ENCODE data around the gene GSTM4.
"Not testable (repeated sequence)": the region's sequence is repeated elsewhere in the genome, so short reads cannot be mapped to it uniquely, and the experiment has no call there.

GSTM4 gene

DNA sequence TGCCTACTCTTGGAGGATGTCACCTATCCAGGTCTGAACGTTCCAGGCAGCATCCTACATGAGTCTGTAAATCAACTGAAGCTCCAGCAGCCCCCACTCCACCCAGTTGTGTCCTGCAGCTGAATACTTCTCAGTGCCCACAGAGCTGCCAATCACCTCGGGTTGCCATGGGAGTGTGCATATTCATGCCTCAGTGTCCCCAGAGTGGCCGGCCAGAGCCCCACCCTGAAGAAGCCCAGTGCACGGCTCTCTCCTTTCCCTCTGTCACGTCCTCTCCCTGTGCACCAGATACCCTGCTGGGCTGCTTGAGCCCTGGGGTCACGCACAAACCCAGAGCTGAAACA, 16.1 kb upstream of the GSTM4 start:
- no peak for DNase-seq

DNA sequence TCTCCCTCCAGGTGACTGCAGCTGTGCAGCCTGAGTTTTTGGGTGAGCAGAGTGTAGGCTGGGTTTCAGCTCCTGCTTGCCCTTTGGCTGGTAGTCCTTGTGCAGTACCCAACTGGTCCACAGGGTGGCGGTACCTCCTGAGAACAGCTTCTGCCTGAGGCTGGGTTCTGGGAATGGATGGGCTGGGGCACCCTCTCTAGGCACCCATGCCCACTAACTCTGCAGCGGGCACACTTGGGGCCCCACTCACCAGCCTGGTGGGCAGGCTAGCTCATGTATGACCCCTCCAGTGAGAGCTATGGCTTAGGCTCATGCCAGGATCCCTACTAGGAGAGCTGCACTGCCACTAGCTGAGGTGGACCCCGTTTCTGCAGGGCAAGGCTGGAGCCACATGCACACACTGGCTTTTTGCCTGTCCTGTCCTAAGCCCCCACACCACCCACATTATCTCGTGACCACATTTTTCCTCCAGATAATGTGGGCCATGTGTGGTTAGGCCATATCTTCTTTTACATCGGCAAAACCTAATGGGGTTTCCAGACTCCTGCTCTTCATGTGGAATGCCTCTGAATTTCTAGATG, 15.5 kb upstream of the GSTM4 start:
- peak; percentile 93 for DNase-seq

DNA sequence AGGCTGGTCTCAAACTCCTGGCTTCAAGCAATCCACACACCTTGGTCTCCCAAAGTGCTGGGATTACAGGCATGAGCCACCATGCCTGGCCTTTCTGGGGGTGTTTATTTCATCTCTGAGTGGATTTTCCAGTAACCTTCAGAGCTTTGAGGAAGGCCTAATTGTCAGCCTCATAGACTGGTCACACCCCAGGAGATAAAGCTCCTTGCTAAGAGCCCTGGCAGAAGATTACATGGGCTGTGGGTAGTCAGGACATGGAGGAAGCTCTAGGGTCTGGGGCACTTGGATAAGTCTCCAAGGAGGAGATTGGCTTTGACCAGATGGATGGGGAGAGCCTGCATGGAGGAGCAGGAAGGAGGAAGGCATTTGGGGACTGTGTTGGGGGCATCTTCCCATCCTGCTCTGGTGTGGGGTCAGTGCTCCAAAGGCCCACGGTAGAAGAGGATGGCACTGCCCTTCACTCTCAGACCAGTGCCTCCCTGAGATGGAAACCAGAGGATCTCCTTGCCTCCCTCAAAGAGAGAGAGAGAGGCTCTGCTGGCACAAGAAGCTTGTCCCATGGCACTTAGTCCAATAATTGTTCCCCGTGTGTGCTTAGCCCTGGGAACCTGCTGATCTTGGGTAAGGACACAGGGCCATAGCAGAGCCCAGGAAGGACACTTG, 14.7 kb upstream of the GSTM4 start:
- DNase-seq = no peak

DNA sequence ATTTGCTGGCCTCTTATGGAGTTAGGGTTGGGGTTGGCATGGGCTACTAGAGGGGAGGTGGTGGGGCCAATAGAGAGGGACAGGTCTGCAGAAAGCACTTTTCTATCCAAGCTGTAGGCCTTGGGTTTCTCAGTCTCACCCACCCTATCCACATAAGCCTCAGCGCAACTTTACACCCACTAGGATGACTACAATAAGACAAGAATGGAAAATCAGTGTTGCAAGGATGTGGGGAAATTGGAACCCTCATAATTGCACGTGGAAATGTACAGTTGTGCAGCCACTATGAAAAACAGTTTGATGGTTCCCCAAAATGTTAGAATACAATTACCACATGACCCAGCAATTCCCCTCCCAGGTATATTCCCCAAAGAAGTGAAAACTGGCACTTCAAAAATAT, 14.0 kb upstream of the GSTM4 start:
- no peak for DNase-seq

DNA sequence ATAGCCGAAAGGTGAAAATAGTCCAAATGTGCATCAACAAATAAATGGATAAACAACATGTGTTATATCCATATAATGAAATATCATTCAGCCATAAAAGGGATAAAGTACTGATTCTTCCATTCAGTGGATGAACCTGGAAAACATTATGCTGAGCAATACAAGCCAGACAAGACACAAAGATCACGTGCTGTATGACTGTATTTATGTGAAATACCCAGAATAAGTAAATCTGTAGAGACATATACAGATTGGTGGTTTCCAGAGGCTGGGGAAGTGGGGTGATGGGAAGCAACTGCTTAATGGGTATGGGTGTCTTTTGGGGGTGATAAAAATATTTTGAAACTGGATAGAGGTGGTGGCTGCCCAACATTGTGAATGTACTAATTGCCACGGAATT, 13.3 kb upstream of the GSTM4 start:
- no peak for DNase-seq

DNA sequence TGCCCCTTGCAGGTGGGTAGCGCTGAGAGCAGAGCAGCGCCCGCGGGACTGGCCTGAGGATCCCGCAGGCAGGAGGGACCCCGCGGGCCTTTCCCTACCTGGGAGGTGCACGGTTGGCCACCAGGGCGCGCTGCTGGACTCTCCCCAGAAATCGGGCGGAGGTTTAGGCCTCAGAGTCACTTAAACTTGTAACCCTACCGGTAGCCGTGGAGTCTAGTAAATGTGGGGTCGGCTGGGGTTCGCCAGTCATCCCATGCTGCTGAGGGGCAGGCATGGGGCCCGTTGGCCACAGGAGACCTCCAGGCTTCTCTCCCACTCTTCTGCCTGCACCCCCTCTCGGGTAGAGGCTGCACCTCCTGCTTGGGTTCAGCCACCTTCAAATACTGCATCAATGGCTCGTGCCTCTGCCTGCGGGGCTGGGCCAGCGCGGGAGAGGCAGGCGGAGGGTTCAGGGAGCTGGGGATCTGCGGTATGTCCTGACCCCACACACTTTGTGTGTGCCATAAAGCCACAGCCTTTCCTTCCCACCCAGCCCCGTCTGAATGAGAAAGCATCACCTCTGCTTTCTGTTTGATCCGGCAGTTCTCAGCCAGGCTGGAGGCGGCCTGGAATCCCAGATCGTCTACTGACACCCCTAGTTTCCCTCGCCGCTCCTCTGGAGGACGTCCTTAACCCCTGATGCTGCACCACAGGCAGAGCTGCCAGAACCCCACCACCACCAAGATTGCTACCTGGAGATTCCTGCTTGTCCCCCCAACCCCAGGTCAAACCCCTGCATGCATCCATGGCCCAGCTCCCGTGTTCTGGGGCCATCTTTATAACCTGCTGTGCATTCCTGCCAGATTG, 12.3 kb upstream of the GSTM4 start:
- DNase-seq = peak; percentile 90

DNA sequence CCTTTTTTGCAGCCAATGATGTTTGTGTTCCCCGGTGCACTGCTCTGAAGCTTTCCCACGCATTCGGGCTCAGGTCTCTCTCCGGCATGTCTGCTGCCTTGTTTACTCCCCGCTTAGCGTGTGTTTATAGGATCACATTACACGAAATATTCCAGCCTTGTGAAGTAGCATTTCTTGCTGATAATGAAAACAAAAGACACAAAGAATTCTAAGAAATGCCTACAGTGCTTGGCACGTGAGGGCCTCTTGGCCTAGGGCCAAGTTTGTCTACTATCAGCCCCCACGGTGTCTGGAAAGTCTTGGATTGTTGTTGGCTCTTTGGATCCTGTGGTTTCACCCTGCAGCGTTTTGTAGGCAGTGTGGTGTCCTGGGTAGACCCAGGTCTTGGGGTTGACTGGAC, 11.2 kb upstream of the GSTM4 start:
- no peak for DNase-seq

DNA sequence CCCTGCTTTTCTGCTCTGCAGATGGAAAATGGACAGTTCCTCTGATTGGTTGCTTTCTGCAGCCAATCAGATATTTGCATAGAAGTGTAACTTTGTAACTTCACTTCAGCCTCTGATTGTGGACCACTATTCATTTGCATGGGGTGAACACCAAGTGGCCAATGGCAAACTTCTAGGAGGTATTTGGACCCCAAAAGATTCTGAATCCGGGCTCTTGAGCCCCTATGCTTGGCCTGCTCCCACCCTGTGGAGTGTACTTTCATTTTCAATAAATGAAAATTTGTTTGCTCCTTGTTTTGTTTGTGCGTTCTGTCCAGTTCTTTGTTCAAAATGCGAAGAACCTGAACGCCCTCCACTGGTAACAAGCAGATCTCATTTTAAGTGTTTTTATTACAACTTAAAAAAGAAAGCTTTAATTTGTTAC, 6.4 kb upstream of the GSTM4 start:
- DNase-seq = no peak

DNA sequence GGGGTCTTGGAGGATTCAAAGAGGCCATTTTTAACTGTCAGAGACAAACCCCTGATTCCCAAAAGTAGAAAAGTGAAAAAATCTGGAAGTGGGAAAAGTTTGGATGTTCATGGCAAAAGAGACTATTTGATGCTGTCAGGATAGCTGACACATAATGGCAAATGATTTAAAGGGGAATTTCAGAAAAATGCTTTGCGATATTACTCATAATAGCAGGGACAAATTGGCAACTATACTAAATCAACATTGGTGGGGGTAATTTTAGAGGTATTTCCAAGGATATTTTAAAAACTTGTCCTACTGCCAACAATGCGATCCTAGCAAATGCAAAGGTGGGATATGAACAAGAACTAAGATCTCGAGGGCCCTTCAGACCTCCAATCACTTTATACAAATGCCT, 5.3 kb upstream of the GSTM4 start:
- DNase-seq = no peak

DNA sequence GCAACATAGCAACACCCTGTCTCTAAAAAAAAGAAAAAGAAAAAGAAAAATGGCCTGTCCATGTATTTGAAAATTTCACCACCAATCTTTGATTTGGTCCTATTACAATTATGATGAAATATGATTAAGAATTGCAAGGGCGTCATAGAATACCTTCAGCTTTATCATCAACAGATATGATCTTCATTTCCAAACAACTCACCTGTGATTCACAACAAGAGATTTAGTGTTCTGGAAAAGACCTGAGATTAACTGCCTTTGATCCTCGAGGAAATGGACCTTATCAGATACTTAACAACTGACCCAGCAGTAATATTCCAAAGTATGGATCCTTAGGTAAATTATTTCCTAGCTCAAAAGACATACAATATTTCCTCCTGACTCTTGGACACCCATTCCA, 3.5 kb upstream of the GSTM4 start:
- DNase-seq = no peak

DNA sequence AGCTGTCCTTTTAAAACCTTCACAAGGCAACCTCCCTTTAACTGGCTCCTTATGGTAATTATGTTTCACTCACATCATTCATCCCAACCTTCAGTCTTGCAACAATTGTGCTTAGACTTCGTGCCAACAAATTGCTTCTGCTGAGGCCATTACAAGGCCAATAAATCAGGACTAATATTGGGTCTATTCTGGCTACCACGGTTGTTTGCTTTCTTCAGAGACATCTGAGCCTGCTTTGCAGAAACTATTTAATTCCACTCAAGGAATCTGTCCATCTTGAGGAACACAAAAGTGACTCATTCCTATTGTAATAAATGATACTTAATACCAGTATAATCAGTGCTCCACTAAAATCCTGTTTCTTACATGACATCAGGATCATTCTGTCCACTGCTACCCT, 2.6 kb upstream of the GSTM4 start:
- no peak for DNase-seq

DNA sequence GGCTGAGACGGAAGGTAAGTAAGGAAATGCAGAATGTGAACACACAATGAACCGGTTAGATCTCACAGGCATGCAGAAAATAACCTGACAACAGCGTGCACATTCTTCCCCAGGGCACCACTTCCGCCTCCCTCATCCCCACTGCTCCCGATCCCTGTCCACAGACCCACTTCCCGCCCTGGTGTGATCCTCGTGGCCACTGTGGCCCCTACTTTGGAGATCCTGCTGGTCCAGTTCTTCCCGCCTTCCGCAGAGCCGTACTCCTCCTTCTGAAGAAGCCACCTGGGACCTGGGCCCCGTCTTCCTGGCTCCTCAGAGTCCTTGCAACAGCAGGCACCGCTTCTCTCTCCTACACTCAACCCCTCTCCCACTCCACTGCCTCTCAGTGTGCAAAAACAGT, 1.4 kb upstream of the GSTM4 start:
- DNase-seq = no peak

DNA sequence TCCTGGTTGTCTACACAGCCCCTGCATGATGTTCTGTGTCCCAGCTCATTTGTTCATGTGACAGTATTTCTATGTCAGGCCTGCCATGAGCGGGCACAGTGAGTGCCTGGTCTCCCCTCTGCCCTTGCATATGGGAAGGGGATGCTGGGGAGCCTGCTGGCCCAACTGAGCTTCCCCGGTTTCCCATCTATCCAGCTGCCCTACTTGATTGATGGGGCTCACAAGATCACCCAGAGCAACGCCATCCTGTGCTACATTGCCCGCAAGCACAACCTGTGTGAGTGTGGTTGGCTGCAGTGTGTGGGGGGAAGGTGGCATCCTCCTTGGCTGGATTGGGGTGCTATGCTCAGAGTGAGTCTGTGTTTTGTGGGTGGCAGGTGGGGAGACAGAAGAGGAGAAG, 1.5 kb downstream of the GSTM4 start:
- DNase-seq = no peak

DNA sequence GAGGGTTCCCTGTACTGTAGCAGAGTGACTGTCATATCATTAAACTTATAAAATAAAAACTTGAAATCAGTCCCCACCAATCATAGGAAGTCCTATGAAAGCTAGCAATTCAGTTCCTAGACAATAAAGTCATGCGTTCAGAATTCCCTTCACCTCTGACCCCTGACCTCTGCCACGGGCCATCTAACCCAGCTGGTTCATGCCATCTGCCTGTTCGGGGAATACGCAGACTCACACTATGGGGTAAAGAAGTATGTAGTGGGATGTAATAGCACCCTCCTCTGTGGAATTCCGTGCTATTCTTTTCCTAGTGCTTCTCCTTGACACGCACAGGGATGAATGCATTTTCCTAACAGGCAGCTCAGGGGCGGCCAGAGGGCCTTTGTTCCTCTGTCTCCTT, 2.1 kb downstream of the GSTM4 start:
- no peak for DNase-seq

DNA sequence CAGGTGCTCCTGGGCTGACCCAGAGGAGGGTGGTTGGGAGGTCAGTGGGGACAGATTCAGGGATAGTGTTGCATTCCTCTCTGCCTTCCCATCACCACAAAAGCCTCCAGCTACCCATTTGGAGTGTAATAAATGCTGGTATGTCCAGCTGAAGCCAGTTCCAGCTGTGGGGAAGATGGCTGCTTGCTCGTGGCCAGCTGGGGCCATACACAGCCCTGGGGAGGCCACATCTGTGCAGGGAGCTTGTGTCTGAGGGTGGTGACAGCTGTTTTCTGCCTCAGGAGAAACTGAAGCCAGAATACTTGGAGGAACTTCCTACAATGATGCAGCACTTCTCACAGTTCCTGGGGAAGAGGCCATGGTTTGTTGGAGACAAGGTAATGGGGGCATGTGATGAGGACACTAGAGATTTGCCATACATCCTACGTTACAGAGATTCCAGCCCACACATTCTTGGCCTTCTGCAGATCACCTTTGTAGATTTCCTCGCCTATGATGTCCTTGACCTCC, 2.7 kb downstream of the GSTM4 start:
- no peak for DNase-seq

DNA sequence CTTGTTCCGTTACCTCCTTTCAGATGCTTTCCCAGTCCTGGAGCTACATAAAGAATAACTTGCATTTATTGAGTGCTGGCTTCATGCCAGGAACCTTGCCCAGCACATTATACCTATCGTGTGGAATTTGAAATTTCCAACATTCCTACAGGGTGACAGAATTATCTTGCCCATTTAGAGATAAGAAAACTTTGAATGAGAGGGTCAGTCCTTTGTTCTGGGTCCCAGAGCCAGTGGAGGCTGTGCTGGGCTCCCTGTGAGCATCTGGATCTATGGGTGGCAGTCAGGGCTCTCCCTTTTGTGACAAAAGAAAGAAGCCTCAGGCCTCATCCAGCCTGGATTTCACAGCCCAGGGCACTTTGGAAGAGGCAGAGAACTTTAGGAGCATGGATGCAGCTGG, 3.2 kb downstream of the GSTM4 start:
- DNase-seq = no peak

DNA sequence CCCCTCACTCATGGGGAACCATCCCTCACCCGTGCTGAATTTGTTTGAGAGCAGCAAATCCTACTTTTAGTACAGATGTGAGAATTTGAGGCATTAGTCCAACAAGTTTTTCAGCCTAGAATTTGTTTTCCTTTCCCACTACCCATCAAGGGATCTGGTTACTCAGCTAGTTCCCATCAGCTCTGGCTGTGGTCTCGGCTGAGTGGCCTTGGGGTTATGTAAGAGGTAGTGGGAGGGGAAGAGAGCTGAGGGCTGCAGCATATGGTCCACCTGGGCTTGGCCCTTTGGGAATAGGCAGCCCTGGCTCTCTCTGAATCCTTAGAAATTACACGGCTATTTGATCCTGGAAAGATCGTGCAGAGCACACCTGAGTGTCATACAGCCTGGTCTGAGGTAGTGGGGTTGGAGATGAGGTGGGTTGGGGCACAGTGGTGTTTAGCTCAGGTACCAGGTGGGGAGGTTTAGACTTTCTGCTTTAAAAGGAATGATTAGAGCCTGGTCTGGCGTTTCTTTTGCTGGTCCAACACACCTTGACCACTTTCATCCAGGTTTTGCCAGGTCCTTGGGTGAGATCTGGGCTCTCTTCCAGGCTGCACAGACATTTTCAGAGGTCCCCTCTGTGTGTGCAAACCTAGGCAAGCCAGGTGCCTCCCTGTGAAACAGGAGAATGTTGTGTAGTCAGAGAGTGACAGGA, 4.2 kb downstream of the GSTM4 start:
- no peak for DNase-seq

DNA sequence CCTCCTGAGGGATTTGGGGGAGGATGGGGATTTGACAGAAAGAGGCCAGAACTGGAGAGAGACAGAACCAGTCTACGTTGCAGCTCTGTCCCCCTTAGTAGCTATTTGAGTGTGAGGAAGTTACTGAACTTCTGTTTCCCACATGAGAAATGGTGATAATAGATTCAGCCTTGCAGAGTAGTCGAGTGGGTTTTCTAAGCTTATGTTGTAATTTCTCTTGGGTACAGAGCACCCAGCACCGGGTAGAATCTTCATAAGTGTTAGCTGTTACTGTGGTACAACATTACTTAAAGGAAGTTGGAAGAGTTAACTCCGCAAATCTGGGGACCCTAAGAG, 4.8 kb downstream of the GSTM4 start:
- not testable (repeated sequence) for DNase-seq

DNA sequence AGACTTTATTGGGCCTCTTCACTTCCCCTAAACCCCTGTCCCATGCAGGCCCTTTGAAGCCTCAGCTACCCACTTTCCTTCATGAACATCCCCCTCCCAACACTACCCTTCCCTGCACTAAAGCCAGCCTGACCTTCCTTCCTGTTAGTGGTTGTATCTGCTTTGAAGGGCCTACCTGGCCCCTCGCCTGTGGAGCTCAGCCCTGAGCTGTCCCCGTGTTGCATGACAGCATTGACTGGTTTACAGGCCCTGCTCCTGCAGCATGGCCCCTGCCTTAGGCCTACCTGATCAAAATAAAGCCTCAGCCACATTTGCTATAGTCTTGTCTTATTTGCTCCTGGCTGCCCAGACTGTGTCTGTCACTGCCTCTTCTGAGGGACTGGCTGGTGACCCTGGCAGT, 5.5 kb downstream of the GSTM4 start:
- DNase-seq = no peak

DNA sequence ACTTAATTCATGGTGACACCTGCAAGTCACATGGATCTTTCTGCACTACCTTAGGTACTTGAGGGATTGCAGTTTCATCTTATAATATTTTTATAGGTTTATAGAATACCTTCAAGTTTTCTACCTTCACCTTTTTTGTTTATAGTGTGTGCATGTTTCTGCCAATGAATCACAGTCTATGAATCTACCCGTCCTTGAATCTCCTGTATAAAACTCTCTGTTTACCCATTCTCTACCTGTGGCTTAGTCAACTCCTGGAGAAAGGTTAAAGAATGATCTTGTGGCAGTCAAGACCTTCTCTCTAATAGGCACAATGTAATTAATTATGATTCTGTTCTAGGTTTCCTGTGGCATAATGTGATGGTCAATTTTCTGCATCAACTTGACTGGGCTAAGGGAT, 8.8 kb downstream of the GSTM4 start:
- no peak for DNase-seq

DNA sequence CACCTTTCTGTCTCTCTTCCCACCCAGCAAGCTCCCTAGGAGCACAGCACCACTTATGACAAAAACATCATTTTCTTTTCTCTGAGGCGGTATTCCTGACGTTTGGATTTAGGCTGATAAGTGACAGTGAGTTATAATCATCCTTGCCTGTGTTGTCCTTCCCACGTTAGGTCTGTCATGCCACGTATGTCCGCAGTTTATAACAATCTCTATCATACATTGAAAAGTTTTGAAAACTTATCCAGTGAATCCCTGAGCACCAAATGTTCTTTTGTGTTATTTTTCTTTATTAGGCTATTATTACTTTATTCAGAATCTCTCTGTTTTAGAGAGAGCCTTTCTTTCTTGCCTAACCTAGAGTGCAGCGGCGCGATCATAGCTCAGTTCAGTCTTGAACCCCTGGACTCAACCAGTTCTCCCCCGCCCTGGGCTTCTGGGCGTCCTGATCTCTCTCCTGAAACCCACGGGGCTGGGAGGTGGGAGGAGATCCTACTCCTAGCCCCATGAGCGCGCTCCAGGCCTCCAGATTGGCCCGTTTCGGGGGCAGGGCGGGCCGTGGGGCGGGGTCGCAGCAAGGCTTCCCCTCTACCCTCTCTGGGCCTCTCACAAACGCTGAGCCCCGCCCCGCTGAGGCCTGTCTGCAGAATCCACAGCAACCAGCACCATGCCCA, 11.7 kb downstream of the GSTM4 start, which contains the start of gene GSTM2:
Gene GSTM2, plus strand, starts transcription at position 606 of the 671 bp plus-strand sequence. Its CDS starts 59 bp downstream, at position 665.
- DNase-seq = peak; percentile 84

DNA sequence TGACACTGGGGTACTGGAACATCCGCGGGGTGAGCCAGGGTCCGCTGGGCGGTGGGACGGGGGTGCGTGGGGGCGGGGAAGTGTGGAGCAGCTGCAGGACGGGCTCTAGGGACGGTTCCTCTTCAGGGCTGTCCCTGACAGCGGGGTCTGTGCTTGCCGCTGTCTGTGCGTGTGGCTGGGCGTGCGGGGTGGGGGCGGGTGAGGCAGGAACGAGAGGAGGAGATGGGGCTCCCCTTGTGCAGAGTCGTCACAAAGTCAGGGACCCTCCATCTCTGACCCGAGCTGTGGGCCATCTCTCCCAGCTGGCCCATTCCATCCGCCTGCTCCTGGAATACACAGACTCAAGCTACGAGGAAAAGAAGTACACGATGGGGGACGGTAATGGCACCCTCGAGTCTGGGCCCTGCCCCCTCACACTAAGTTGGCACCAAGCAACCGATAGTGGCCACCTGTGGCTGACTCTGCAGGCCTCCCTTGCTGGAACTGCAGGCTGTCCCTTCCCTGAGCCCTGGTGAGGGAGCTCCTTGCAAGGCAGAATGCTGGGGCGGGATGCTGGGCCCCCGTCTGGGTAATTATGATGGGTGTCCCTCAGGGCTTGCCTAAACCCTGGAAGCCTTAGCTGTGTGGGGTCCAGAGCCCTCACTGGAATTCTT, 12.3 kb downstream of the GSTM4 start:
- DNase-seq = no peak
